Esophagus squamous epithelium (tissue), 5 donors: ENCODE measurements around the gene CAPN11. TPM values are rescaled to one million over a fixed set of nuclear protein-coding genes. Genes with fewer than 3 reads are reported as not detected.

Source experiments
- DNase-seq: peaks from one replicate; lab custom pipeline; 2025; lab: John Stamatoyannopoulos, UW
- H3K27ac ChIP-seq, 4 donors: fragments of 200-600 bp; sonication (generic); one replicate each; pipeline ENCODE4 v1.5.1; 2016 to 2019; ENCODE audit warnings: mild to moderate bottlenecking in 1 of 4
- H3K27me3 ChIP-seq, 4 donors: fragments of 200-600 bp; sonication (generic); 1 replicate in 3 of 4; 2 replicates in 1 of 4; pipeline versions ENCODE4 v1.5.1 to v1.6.0; 2017 to 2021; ENCODE audit warnings: antibody characterized with exemption in 1 of 4
- H3K36me3 ChIP-seq, 3 donors: fragments of 200-600 bp; sonication (generic); one replicate each; pipeline ENCODE4 v1.5.1; 2016 to 2019
- H3K4me1 ChIP-seq, 3 donors: fragments of 200-600 bp; sonication (generic); one replicate each; pipeline ENCODE4 v1.5.1; 2017 to 2019
- H3K4me3 ChIP-seq, 4 donors: fragments of 200-600 bp; sonication (generic); 1 replicate in 3 of 4; 2 replicates in 1 of 4; pipeline ENCODE4 v1.5.1; 2016 to 2019; ENCODE audit warnings: mild to moderate bottlenecking in 2 of 4, moderate library complexity in 1 of 4
- H3K9me3 ChIP-seq, 3 donors: fragments of 200-600 bp; sonication (generic); one replicate each; pipeline ENCODE4 v1.5.1; 2016 to 2019
- CTCF ChIP-seq, 6 experiments: fragments of 450-650 bp in 4 of 6; fragments of 200-600 bp in 2 of 6; sonication (generic) in 2 of 6; IDR thresholded peaks; one replicate each; pipeline ENCODE4 v1.5.1; 2016 to 2019; ENCODE audit warnings: antibody characterized with exemption in 6 of 6, mild to moderate bottlenecking in 4 of 6, moderate library complexity in 4 of 6
- POLR2A ChIP-seq, 4 donors: fragments of 450-650 bp; IDR thresholded peaks; one replicate each; pipeline ENCODE4 v1.6.1; 2017; ENCODE audit warnings: antibody characterized with exemption in 4 of 4, mild to moderate bottlenecking in 4 of 4, moderate library complexity in 3 of 4
- WGBS, 2 donors: methylation state at CpG; one replicate each; pipeline ENCODE4 v1.1.5; 2018; 5-methylcytosine and 5-hydroxymethylcytosine counted together
- intact Hi-C: fragments of 100-400 bp; cut with DNase I; formaldehyde crosslinking; loops from one replicate; pipeline ENCODE4 v1.15.0; 2022
- total RNA-seq, 4 donors: library from RNA; depleted of rRNA; stranded (reverse); fragments of >200 nt; gene quantifications; one replicate each; pipeline ENCODE4 v1.1.0, GENCODE V29; 2016
- donor health status: DM: yes; HTN: yes; CAD: no.

The CAPN11 gene
- total RNA-seq, 4 donors from 2014 or later = 0.57 to 1.00 TPM; not detected in 2

GRCh38 chr6:44219053-44219814 is 60.6 kb downstream of the CAPN11 start:
- 6 to 22% methylated on average over 6 to 8 of the region's 45 CpGs for WGBS, 2 donors
- intact Hi-C loops = no loop called here

GRCh38 chr6:44219815-44220784 is 61.5 kb downstream of the CAPN11 start:
- intact Hi-C loops = no loop called here
- H3K36me3 ChIP-seq = no peaks in the 10 kb centered on the region
- peak overlapping the region; percentile 66 to 95 (median 88) for H3K27ac ChIP-seq
- no peak for DNase-seq
- peak overlapping the region; percentile 26 to 70 (median 52) for H3K4me3 ChIP-seq
- WGBS, 2 donors = 85 to 89% methylated on average over 12 to 17 of the region's 28 CpGs
- no peaks in the 10 kb centered on the region for H3K27me3 ChIP-seq
- H3K9me3 ChIP-seq = no peaks in the 10 kb centered on the region
- H3K4me1 ChIP-seq = peaks cover 57 to 89% (median 68%) of the 10 kb centered on the region in 3 donors
- no peak for TF ChIP-seq POLR2A (IDR thresholded peaks at IDR 0.05)

More at GRCh38 chr6:44219053-44219814, 60.6 kb downstream of the CAPN11 start:
- no peak for DNase-seq
- H3K27me3 ChIP-seq = no peaks in the 10 kb centered on the region
- H3K4me1 ChIP-seq = peaks cover 54 to 80% (median 59%) of the 10 kb centered on the region in 3 donors
- H3K27ac ChIP-seq = peak overlapping the region; percentile 66 to 95 (median 88)
- TF ChIP-seq POLR2A (IDR thresholded peaks at IDR 0.05) (peak in 2 of 4 donors; percentile 45 to 74), CTCF (IDR thresholded peaks at IDR 0.05) (peak in 1 of 6 experiments; percentile 7)
- no peaks in the 10 kb centered on the region for H3K36me3 ChIP-seq
- H3K9me3 ChIP-seq = no peaks in the 10 kb centered on the region
- H3K4me3 ChIP-seq = peak overlapping the region; percentile 26 to 70 (median 52)

- no peak for DNase-seq
- peaks cover 59 to 97% (median 73%) of the 10 kb centered on the region in 3 donors for H3K4me1 ChIP-seq
- TF ChIP-seq POLR2A (IDR thresholded peaks at IDR 0.05) = no peak
- TF ChIP-seq CTCF (IDR thresholded peaks at IDR 0.05) = no peak
- no peaks in the 10 kb centered on the region for H3K36me3 ChIP-seq
- no peaks in the 10 kb centered on the region for H3K9me3 ChIP-seq
- H3K4me3 ChIP-seq = no peak overlapping the region
- H3K27me3 ChIP-seq = no peaks in the 10 kb centered on the region
- peak overlapping the region; percentile 66 to 91 (median 88) for H3K27ac ChIP-seq
- intact Hi-C loops = no loop called here
- 82 to 83% methylated on average over 4 of the region's 4 CpGs for WGBS, 2 donors
Measured at GRCh38 chr6:44220913-44221290, 62.3 kb downstream of the CAPN11 start.

- H3K27ac ChIP-seq = peak overlapping the region; percentile 66 to 91 (median 88)
Measured at GRCh38 chr6:44221291-44221960, 62.8 kb downstream of the CAPN11 start.

More at GRCh38 chr6:44221291-44221960, 62.8 kb downstream of the CAPN11 start:
- TF ChIP-seq POLR2A (IDR thresholded peaks at IDR 0.05) (no peak), CTCF (IDR thresholded peaks at IDR 0.05) (peak; percentile 65 to 86 (median 84))
- intact Hi-C loops = no loop called here
- 5 to 6% methylated on average over 2 of the region's 4 CpGs for WGBS, 2 donors
- Histone ChIP-seq H3K36me3 (no peaks in the 10 kb centered on the region), H3K27me3 (no peaks in the 10 kb centered on the region), H3K9me3 (no peaks in the 10 kb centered on the region), H3K4me3 (peak overlapping the region in 2 of 4 donors; percentile 79 to 85), H3K4me1 (peaks cover 63 to 100% (median 78%) of the 10 kb centered on the region in 3 donors)
- peak; percentile 32 for DNase-seq
